C4-2B (cell line): ENCODE measurements around the gene COBL.

Experiments
- H3K27ac ChIP-seq: fragments of 450-650 bp; 2 replicates; pipeline ENCODE4 v1.5.1; 2017
- CTCF ChIP-seq: fragments of 450-650 bp; conservative IDR thresholded peaks from 2 replicates; pipeline ENCODE4 v1.5.1; 2017; ENCODE audit warnings: mild to moderate bottlenecking
- ZFX ChIP-seq: fragments of 450-650 bp; IDR thresholded peaks from 2 replicates; pipeline ENCODE4 v1.6.1; 2017

Gene COBL

DNA sequence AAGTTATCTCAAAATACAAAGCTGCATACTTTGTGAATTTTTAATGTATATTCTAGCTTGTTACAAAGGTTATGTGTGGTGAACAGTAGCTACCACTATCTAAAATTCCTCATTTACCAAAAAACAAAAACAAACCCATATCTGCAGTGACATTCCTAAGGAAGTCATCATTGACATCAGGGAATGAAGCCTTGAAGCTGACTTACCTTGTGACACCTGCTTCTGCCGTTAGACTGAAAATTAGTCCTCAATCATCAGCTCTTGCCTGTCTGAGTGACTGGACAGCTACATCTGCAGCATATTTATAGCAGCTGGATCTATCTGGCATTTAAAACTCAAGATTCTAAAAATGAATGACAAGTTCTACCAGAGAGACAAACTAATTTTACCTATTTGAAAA lies 43.2 kb downstream of the COBL start:
- no peak overlapping the region for H3K27ac ChIP-seq
- TF ChIP-seq ZFX = no peak

DNA sequence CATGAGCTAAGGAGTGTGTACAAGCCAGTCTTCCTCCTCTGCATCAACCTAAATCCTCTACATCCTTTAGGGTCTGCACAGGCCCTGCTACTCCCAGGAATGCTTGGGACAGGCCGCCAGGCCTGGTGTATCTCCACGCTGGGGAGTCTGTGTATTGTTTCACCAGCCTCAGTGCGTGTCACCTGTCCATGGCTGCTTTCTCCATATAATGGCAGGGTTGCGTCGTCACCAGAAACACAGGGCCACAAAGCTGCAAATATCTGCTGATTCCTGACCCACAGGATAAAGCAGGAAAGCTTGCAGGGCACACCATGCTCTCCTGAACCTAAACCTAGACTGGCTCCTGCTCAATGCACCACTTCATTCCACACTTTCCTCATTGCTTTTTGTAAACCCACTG lies 45.6 kb downstream of the COBL start:
- no peak for TF ChIP-seq CTCF
- TF ChIP-seq ZFX = no peak
- H3K27ac ChIP-seq = peak overlapping the region; percentile 22; the same call in 1 of the 2 replicates

DNA sequence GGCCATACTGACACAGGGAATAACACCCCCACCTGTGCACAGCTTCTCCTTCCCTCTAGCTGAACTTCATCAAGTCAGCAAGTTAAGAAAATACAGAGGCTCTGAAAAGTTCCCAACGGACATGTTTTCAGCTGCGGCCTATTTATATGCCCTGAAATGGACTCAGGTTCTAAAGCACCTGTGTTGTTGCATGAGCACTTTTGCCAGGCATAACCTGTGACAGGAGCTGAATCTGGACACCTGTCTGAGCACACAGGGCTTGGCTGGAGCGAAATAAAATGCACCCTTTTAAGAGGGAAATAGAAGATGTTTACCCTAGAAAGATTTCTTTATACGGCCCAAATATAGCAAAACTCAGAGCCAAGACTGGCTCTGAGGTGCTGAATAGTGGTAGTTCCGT lies 46.7 kb downstream of the COBL start:
- no peak for TF ChIP-seq CTCF
- TF ChIP-seq ZFX = no peak
- peak overlapping the region; percentile 38 for H3K27ac ChIP-seq

GRCh38 chr7:51269321-51269720 lies 47.3 kb downstream of the COBL start:
- TF ChIP-seq ZFX (no peak), CTCF (no peak)
- peak overlapping the region; percentile 38 for H3K27ac ChIP-seq

- H3K27ac ChIP-seq = peak overlapping the region; percentile 38; the same call in 1 of the 2 replicates
- TF ChIP-seq CTCF = no peak
- no peak for TF ChIP-seq ZFX
Observed at GRCh38 chr7:51268859-51269258, 47.8 kb downstream of the COBL start.

- TF ChIP-seq CTCF = no peak
- TF ChIP-seq ZFX = no peak
- H3K27ac ChIP-seq = no peak overlapping the region
Observed at GRCh38 chr7:51267169-51267568, 49.4 kb downstream of the COBL start.

DNA sequence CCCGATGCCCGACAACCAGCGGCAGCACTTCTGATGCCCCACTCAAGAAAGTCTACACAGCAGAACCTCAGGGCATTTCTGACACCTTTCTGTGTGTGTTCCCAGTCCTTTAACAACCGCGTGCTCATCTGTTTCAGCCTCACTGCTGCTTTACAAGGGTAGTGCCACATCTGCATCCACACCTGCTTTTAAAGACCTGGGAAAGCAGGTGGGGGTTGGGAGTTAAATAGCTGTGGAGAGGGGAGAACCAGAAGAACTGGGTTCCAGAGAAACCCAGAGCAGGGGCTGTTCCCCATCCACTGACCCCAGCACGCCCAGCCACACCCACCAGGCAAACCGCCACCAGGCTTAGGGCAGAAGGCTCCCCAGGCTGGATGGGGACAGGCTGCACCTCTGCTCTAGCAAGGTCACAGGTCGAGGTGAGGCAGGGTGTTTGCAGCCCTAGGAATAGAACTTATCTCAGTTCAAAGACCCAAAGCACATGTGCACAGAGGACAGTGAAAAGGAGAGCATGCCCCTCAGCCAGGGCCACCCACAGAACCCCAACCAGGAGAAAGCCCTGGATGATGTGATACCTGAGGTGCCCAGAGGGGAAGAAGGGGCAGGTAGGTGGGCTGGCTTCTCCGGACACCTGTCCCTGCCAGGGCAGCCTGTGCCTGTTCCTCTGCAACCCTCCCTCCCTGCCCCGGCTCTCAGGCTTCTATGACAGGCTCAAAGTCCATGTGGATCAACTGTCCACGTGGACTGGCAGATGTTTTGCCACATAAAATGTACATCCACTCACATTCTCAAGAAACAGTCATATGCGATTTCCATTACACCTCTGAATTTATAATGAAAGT lies 51.3 kb downstream of the COBL start:
- H3K27ac ChIP-seq = peak overlapping the region; percentile 1; the same call in 1 of the 2 replicates
- TF ChIP-seq CTCF (no peak), ZFX (no peak)
